Measurements from ENCODE around the gene LRRC55.

- TF ChIP-seq USF2 (CRISPR knock-in tag; IDR thresholded peaks at IDR 0.05) (no peak), ZNF138 (CRISPR knock-in tag; conservative IDR thresholded peaks at IDR 0.05) (no peak), CTCF (IDR thresholded peaks at IDR 0.05) (no peak), CBFB (CRISPR knock-in tag; IDR thresholded peaks at IDR 0.05; ENCODE audit: low read depth) (no peak), GRHL2 (CRISPR knock-in tag; IDR thresholded peaks at IDR 0.05; ENCODE audit: insufficient replicate concordance, severe bottlenecking) (no peak), IRF1 (CRISPR knock-in tag; IDR thresholded peaks at IDR 0.05) (no peak), ATF2 (CRISPR knock-in tag; IDR thresholded peaks at IDR 0.05; ENCODE audit: borderline replicate concordance, low read depth) (no peak), AFF4 (CRISPR knock-in tag; IDR thresholded peaks at IDR 0.05; ENCODE audit: borderline replicate concordance) (no peak), ELF4 (CRISPR knock-in tag; IDR thresholded peaks at IDR 0.05; ENCODE audit: low read depth) (no peak), TCF7 (CRISPR knock-in tag; IDR thresholded peaks at IDR 0.05; ENCODE audit: low read depth) (no peak), ZNF423 (CRISPR knock-in tag; IDR thresholded peaks at IDR 0.05) (no peak), PREB (CRISPR knock-in tag; IDR thresholded peaks at IDR 0.05; ENCODE audit: borderline replicate concordance) (no peak), ZNF425 (CRISPR knock-in tag; conservative IDR thresholded peaks at IDR 0.05) (no peak), USF1 (CRISPR knock-in tag; IDR thresholded peaks at IDR 0.05) (no peak)
Measured at GRCh38 chr11:57224537-57224936, 42.8 kb downstream of the LRRC55 start.

Measured in WTC11 (cell line).